ENCODE results near the gene LYPD3.
"Not testable (repeated sequence)": the region's sequence is repeated elsewhere in the genome, so short reads cannot be mapped to it uniquely, and the experiment has no call there.

LYPD3 gene

DNA sequence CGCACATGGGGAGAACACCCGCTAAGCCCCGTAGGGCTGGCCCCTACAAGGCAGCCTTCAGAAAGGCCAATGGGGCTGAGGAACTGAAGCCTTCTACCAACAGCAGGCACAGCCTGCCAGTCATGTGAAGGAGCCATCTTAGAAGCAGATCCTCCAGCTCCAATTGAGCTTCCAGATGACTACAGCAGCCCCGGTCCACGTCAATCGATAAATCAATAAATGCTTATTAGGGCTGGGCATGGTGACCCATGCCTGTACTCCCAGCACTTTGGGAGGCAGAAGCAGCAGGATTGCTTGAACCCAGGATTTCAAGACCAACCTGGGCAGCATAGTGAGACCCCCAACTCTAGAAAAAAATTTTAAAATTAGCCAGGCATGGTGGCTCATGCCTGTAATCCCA, 27.7 kb downstream of the LYPD3 start:
- TF ChIP-seq, protein P1, sequence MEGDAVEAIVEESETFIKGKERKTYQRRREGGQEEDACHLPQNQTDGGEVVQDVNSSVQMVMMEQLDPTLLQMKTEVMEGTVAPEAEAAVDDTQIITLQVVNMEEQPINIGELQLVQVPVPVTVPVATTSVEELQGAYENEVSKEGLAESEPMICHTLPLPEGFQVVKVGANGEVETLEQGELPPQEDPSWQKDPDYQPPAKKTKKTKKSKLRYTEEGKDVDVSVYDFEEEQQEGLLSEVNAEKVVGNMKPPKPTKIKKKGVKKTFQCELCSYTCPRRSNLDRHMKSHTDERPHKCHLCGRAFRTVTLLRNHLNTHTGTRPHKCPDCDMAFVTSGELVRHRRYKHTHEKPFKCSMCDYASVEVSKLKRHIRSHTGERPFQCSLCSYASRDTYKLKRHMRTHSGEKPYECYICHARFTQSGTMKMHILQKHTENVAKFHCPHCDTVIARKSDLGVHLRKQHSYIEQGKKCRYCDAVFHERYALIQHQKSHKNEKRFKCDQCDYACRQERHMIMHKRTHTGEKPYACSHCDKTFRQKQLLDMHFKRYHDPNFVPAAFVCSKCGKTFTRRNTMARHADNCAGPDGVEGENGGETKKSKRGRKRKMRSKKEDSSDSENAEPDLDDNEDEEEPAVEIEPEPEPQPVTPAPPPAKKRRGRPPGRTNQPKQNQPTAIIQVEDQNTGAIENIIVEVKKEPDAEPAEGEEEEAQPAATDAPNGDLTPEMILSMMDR (IDR thresholded peaks at IDR 0.05), result no peak
- no peak for DNase-seq (ENCODE audit: low spot score)
- no peak overlapping the region for H3K4me3 ChIP-seq
- H3K27ac ChIP-seq, result no peak overlapping the region

GRCh38 chr19:43437284-43437683, 28.1 kb downstream of the LYPD3 start:
- H3K4me3 ChIP-seq, result not testable (repeated sequence)

GRCh38 chr19:43435775-43436174, 29.6 kb downstream of the LYPD3 start:
- no peak overlapping the region for H3K27ac ChIP-seq
- no peak for DNase-seq (ENCODE audit: low spot score)
- TF ChIP-seq, protein P1 (IDR thresholded peaks at IDR 0.05), result no peak
- H3K4me3 ChIP-seq, result no peak overlapping the region

More at GRCh38 chr19:43437284-43437683, 28.1 kb downstream of the LYPD3 start:
- H3K27ac ChIP-seq; DNase-seq (ENCODE audit: low spot score): not testable (repeated sequence)

- Histone ChIP-seq H3K27ac (no peak overlapping the region), H3K4me3 (no peak overlapping the region)
- TF ChIP-seq, protein P1 (IDR thresholded peaks at IDR 0.05), result no peak
- no peak for DNase-seq (ENCODE audit: low spot score)
Observed at GRCh38 chr19:43433689-43434088, 31.7 kb downstream of the LYPD3 start.

GRCh38 chr19:43433358-43433673, 32.1 kb downstream of the LYPD3 start:
- DNase-seq (ENCODE audit: low spot score), result no peak
- no peak overlapping the region for H3K4me3 ChIP-seq
- no peak overlapping the region for H3K27ac ChIP-seq
- TF ChIP-seq, protein P1 (IDR thresholded peaks at IDR 0.05), result no peak

DNA sequence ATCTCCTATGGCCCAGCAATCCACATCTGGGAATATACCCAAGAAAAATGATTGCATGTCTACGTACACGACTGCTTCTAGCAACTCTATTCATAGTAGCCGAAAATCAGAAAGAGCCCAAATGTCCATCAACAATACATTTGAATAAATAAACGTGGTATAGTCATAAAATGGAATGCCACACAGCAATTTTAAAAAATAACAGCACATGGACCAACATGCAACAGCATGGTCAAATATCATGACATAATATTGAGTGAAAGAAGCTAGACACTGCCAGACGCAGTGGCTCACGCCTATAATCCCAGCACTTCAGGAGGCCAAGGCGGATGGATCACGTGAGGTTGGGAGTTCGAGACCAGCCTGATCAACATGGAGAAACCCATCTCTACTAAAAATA, 34.4 kb downstream of the LYPD3 start:
- H3K27ac ChIP-seq, result no peak overlapping the region
- DNase-seq (ENCODE audit: low spot score), result no peak
- no peak overlapping the region for H3K4me3 ChIP-seq
- TF ChIP-seq, protein P1 (IDR thresholded peaks at IDR 0.05), result no peak

DNA sequence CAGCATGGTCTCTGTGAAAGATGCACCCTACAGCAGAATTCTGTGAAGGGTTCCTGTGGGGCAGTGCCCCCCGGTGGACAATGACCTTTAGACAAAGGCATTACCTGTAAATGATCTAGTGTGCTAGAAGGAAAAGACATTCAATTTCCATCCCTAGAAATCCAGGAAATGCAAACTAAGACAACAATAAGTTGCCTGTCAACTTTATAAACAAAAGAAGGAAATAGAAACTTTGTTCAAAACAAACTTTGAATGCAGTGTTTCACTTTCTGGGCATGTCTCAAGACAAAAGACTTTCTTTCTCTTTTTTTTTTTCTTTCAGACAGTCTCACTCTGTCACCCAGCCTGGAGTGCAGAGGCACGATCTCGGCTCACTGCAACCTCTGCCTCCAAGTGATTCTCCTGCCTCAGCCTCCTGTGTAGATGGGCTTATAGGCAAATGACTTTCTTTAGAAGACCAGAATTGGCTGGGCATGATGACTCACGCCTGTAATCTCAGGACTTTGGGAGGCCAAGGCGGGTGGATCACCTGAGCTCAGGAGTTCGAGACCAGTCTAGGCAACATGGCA, 35.2 kb downstream of the LYPD3 start:
- H3K27ac ChIP-seq, result no peak overlapping the region
- H3K4me3 ChIP-seq, result no peak overlapping the region
- TF ChIP-seq, protein P1 (IDR thresholded peaks at IDR 0.05), result no peak
- DNase-seq (ENCODE audit: low spot score), result no peak

- no peak overlapping the region for H3K27ac ChIP-seq
- no peak for DNase-seq (ENCODE audit: low spot score)
- TF ChIP-seq, protein P1 (IDR thresholded peaks at IDR 0.05), result no peak
- no peak overlapping the region for H3K4me3 ChIP-seq
Observed at GRCh38 chr19:43429395-43429794, 36.0 kb downstream of the LYPD3 start.

All from coronary artery (tissue), 2 donors.